GM20000 (cell line): ENCODE results near the gene PKIG.
"Not testable (repeated sequence)": the region's sequence is repeated elsewhere in the genome, so short reads cannot be mapped to it uniquely, and the experiment has no call there.

ENCODE experiments used
- DNase-seq: peaks from one replicate; pipeline ENCODE4 v3.0.0; 2012; ENCODE audit warnings: low spot score
- CTCF ChIP-seq: IDR thresholded peaks from 2 replicates; pipeline ENCODE4 v1.5.1; 2012; ENCODE audit warnings: mild to moderate bottlenecking, control low read depth; ENCODE audit errors: extremely low read depth, missing control alignments

Gene PKIG

GRCh38 chr20:44651684-44652423 is 69.5 kb downstream of the PKIG start, which contains the start of gene ADA:
Gene ADA, minus strand, starts transcription at chr20:44651699. Its CDS starts 92 bp downstream, at chr20:44651607.
- peak; percentile 77 for DNase-seq
- no peak for TF ChIP-seq CTCF

- no peak for TF ChIP-seq CTCF
- no peak for DNase-seq
Measured at GRCh38 chr20:44653546-44653945, 71.2 kb downstream of the PKIG start.

DNA sequence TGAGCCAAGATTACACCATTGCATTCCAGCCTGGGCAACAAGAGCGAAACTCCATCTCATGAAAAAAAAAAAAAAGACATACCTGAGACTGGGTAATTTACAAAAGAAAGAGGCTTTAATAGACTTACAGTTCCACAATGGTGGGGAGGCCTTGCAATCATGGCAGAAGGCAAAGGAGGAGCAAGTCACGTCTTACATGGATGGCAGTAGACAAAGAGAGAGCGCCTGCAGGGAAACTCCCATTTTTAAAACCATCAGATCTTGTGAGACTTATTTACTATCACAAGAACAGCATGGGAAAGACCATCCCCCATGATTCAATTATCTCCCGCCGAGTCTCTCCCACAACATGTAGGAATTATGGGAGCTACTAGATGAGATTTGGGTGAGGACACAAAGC is 71.8 kb downstream of the PKIG start:
- not testable (repeated sequence) for DNase-seq

DNA sequence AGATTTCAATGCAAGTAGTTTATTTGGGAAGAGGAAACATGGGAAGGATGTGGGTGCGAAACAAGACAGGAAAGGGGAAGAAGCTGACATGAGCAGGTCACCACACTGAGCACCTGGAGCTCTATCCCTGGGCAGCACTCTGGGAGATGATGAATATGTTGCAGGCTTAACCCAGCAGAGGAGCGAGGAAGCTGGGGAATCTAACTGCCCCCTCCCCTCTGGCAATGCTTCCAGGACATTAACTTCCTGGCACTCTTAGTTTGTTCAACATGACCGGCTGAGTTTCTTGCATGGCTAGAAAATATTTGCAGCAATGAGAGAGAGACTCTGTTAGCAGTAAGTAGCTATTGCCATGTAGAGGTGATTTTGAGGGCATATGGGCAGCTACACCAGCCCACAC is 74.1 kb downstream of the PKIG start:
- DNase-seq = no peak
- no peak for TF ChIP-seq CTCF

DNA sequence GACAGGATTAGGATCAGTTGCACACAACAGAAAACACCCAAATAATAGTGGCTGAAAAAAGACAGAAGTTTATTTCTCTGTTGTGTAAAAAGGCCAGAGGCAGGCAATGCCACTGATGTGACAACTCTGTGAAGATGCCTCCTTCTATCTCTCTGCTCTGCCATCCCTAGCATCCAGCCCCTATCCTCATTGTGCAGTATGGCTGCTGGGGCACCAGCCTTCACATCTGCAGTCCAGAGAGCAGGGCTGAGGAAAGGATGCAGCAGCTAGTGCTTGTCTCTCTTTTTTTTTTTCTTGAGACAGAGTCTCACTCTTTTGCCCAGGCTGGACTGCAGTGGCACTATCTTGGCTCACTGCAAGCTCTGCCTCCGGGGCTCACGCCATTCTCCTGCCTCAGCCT is 75.5 kb downstream of the PKIG start:
- no peak for TF ChIP-seq CTCF
- DNase-seq = no peak

DNA sequence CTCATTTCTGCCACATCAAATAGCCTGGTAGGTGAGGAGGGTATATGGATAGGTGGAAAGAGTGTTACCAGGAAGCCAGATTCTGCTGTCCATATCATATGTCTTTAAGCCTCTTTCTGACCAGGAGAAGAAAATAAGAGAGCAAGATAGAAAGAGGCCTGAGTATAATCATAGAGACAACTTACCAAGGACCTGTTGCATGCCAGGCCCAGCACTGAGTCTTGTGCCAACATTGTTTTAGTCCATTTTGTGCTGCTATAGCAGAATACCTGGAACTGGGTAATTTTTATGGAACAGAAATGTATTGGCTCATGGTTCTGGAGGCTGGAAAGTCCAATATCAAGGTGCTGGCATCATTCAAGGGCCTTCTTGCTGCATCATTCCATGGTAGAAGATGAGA is 76.4 kb downstream of the PKIG start:
- DNase-seq = no peak
- TF ChIP-seq CTCF = no peak

DNA sequence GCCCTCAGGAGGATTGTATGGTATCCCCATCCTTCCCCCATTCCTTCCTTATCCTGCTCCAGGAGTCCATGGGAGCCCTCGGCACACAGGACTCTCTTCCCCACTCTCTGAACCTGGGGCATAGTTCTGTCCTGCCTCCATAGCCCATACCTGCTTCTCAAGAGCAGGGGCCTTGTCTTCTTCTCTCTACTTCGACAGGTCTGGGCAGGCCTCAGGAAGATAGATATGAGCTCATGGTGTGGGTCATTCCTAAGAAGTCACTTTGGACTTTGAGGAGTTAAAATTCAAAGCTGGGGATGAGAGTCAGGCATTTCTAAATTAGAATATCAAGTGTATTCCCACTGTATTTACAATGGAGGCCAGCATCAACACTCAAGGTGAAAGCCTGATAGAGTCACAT is 77.6 kb downstream of the PKIG start:
- no peak for DNase-seq
- no peak for TF ChIP-seq CTCF

GRCh38 chr20:44660581-44660980 is 78.2 kb downstream of the PKIG start:
- no peak for TF ChIP-seq CTCF
- no peak for DNase-seq
